Nephron (organoid): Measurements from ENCODE around the gene SEC23IP.

Experiments used
- H3K27ac Mint-ChIP-seq, 3 experiments: 2 replicates each; pipeline ENCODE4 v1.8.0; 2020; ENCODE audit warnings: mixed read lengths in 3 of 3, mild to moderate bottlenecking in 2 of 3, moderate library complexity in 1 of 3
- H3K27me3 Mint-ChIP-seq: 2 replicates; pipeline ENCODE4 v1.8.0; 2021; ENCODE audit warnings: low read depth, mild to moderate bottlenecking, moderate library complexity, mixed read lengths
- H3K36me3 Mint-ChIP-seq: 2 replicates; pipeline ENCODE4 v1.8.0; 2020; ENCODE audit warnings: low read depth, mixed read lengths
- H3K4me1 Mint-ChIP-seq: 2 replicates; pipeline ENCODE4 v1.8.0; 2020; ENCODE audit warnings: mixed read lengths
- H3K4me3 Mint-ChIP-seq, 3 experiments: 2 replicates each; pipeline ENCODE4 v1.8.0; 2020; ENCODE audit warnings: mild to moderate bottlenecking in 3 of 3, mixed read lengths in 3 of 3, moderate library complexity in 2 of 3
- H3K9me3 Mint-ChIP-seq: 2 replicates; pipeline ENCODE4 v1.8.0; 2020; ENCODE audit warnings: mixed read lengths
- CTCF ChIP-seq, 3 experiments: fragments of 200-600 bp; sonication (generic); IDR thresholded peaks; one replicate each; pipeline ENCODE4 v1.5.0; 2021; ENCODE audit warnings: antibody characterized with exemption in 3 of 3; ENCODE audit not compliant: unreplicated experiment in 3 of 3

Gene SEC23IP

GRCh38 chr10:119942973-119943372 is 50.4 kb downstream of the SEC23IP start:
- H3K27me3 Mint-ChIP-seq = no peaks in the 10 kb centered on the region
- TF ChIP-seq CTCF (IDR thresholded peaks at IDR 0.05; ENCODE audit: unreplicated experiment in 3 of 3) = no peak
- H3K9me3 Mint-ChIP-seq = no peaks in the 10 kb centered on the region
- no peaks in the 10 kb centered on the region for H3K4me1 Mint-ChIP-seq
- H3K36me3 Mint-ChIP-seq = peaks cover 54% of the 10 kb centered on the region
- H3K27ac Mint-ChIP-seq = no peak overlapping the region
- H3K4me3 Mint-ChIP-seq = no peak overlapping the region

- Mint-ChIP-seq H3K36me3 (peaks cover 35% of the 10 kb centered on the region), H3K27me3 (no peaks in the 10 kb centered on the region), H3K4me3 (no peak overlapping the region)
Observed at GRCh38 chr10:119945805-119946204, 53.3 kb downstream of the SEC23IP start.

GRCh38 chr10:119947300-119947699 is 54.8 kb downstream of the SEC23IP start:
- peaks cover 3% of the 10 kb centered on the region for H3K27me3 Mint-ChIP-seq
- no peak overlapping the region for H3K27ac Mint-ChIP-seq
- TF ChIP-seq CTCF (IDR thresholded peaks at IDR 0.05; ENCODE audit: unreplicated experiment in 3 of 3) = no peak
- H3K9me3 Mint-ChIP-seq = no peaks in the 10 kb centered on the region
- H3K4me1 Mint-ChIP-seq = no peaks in the 10 kb centered on the region
- no peak overlapping the region for H3K4me3 Mint-ChIP-seq
- H3K36me3 Mint-ChIP-seq = peaks cover 27% of the 10 kb centered on the region

More at GRCh38 chr10:119945805-119946204, 53.3 kb downstream of the SEC23IP start:
- no peak overlapping the region for H3K27ac Mint-ChIP-seq
- H3K4me1 Mint-ChIP-seq = no peaks in the 10 kb centered on the region
- no peak for TF ChIP-seq CTCF (IDR thresholded peaks at IDR 0.05; ENCODE audit: unreplicated experiment in 3 of 3)
- H3K9me3 Mint-ChIP-seq = no peaks in the 10 kb centered on the region

- TF ChIP-seq CTCF (IDR thresholded peaks at IDR 0.05; ENCODE audit: unreplicated experiment in 3 of 3) = no peak
- no peaks in the 10 kb centered on the region for H3K9me3 Mint-ChIP-seq
Observed at GRCh38 chr10:119957451-119957850, 64.9 kb downstream of the SEC23IP start.

DNA sequence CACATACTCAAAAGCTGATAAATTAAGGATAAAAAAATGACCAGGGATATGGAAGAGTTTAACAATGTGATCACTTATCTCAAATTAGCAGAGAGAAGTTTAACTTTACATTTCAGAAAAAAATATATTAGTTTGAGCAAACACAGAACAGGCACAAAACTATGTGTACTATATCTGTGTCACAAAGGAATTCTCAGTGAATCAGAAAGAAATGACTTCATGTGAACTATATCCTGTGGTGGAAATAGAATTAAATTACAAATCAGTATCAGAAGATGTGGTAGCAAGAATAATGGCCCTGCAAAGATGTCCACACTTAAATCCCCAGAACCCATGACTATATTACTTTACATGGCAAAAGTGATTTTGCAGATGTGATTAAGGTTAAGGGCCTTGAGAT is 70.3 kb downstream of the SEC23IP start:
- Mint-ChIP-seq H3K9me3 (peaks cover 19% of the 10 kb centered on the region), H3K4me3 (no peak overlapping the region), H3K27ac (no peak overlapping the region), H3K4me1 (no peaks in the 10 kb centered on the region), H3K36me3 (no peaks in the 10 kb centered on the region), H3K27me3 (no peaks in the 10 kb centered on the region)
- TF ChIP-seq CTCF (IDR thresholded peaks at IDR 0.05; ENCODE audit: unreplicated experiment in 3 of 3) = no peak

More at GRCh38 chr10:119957451-119957850, 64.9 kb downstream of the SEC23IP start:
- no peak overlapping the region for H3K27ac Mint-ChIP-seq
- no peaks in the 10 kb centered on the region for H3K27me3 Mint-ChIP-seq
- no peaks in the 10 kb centered on the region for H3K4me1 Mint-ChIP-seq
- H3K4me3 Mint-ChIP-seq = no peak overlapping the region
- H3K36me3 Mint-ChIP-seq = no peaks in the 10 kb centered on the region

DNA sequence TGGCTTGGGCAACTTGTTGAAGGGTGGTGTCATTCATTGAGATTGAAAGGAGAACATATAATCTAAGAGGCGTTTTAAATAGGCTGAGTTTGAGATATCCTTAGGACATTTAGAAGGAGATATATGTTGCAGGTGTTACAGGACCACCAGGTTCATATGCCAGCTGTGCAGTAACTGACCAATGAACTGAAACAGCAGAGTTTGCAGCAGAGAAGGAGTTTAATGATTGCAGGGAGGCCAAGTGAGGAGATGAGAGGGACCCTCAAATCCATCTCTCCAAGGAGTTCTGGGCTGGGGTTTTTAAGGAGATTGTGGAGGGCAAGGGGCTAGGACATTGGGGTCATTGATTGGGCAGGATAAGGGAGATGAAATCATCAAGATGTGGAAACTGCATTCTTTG is 74.5 kb downstream of the SEC23IP start:
- Mint-ChIP-seq H3K4me1 (peaks cover 6% of the 10 kb centered on the region), H3K36me3 (no peaks in the 10 kb centered on the region), H3K27ac (no peak overlapping the region), H3K9me3 (peaks cover 22% of the 10 kb centered on the region), H3K4me3 (no peak overlapping the region), H3K27me3 (no peaks in the 10 kb centered on the region)
- TF ChIP-seq CTCF (IDR thresholded peaks at IDR 0.05; ENCODE audit: unreplicated experiment in 3 of 3) = no peak
